Measurements from ENCODE around the gene MYL9. TPM values are rescaled to one million over a fixed set of nuclear protein-coding genes. Genes with fewer than 3 reads are reported as not detected.

Gene MYL9
- total RNA-seq, 2 experiments from 2014 or later: not detected

DNA sequence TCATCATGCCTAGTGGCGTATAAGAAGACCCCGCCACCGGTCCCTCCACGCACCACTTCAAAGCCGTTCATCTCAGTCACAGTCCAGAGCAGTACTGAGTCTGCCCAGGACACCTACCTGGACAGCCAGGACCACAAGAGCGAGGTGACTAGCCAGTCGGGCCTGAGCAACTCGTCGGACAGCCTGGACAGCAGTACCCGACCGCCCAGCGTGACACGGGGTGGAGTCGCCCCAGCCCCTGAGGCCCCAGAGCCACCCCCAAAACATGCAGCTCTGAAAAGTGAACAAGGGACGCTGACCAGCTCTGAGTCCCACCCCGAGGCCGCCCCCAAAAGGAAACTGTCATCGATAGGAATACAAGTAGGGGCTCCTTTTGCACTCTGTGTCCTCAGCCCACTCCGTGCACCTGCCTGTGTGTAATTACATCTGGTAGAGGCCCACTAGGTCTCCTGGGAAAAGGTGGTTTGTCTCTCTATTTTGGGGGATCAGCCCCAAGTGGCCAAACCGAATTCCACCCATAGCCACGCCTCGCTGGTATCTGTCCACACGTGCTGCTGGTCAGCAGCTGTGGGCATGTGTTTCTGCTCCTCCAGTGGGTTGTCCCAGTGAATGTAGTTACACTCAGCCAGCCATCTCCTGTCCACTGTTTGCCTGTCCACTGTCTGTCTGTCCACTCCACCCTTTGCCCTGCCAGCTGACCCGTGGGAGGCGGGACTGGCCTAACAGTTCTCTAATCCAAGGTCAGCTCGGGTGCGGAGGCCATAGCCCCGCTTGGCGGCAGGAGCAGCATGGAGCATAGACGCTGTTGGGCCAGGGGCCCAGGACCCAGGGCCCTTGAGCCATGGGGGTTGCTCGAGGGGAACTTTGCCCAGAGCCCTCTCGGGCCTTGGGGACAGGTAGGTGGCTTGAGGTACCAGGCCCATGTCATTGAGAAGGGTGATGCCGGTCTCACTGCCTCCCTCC lies 44.3 kb upstream of the MYL9 start:
- Mint-ChIP-seq H3K27me3 (no peaks in the 10 kb centered on the region), H3K9me3 (no peaks in the 10 kb centered on the region), H3K27ac (peak overlapping the region; percentile 20), H3K4me1 (ENCODE audit: low read depth) (peaks cover 21% of the 10 kb centered on the region), H3K36me3 (ENCODE audit: low read depth) (no peaks in the 10 kb centered on the region), H3K4me3 (no peak overlapping the region)
- intact Hi-C loops (cut with micrococcal nuclease): no loop called here
- TF ChIP-seq, protein P1, sequence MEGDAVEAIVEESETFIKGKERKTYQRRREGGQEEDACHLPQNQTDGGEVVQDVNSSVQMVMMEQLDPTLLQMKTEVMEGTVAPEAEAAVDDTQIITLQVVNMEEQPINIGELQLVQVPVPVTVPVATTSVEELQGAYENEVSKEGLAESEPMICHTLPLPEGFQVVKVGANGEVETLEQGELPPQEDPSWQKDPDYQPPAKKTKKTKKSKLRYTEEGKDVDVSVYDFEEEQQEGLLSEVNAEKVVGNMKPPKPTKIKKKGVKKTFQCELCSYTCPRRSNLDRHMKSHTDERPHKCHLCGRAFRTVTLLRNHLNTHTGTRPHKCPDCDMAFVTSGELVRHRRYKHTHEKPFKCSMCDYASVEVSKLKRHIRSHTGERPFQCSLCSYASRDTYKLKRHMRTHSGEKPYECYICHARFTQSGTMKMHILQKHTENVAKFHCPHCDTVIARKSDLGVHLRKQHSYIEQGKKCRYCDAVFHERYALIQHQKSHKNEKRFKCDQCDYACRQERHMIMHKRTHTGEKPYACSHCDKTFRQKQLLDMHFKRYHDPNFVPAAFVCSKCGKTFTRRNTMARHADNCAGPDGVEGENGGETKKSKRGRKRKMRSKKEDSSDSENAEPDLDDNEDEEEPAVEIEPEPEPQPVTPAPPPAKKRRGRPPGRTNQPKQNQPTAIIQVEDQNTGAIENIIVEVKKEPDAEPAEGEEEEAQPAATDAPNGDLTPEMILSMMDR (IDR thresholded peaks at IDR 0.05): no peak
- no peak for DNase-seq
- CTCF ChIA-PET: no interaction called here
- POLR2A ChIA-PET: no interaction called here
- no peak for ATAC-seq

DNA sequence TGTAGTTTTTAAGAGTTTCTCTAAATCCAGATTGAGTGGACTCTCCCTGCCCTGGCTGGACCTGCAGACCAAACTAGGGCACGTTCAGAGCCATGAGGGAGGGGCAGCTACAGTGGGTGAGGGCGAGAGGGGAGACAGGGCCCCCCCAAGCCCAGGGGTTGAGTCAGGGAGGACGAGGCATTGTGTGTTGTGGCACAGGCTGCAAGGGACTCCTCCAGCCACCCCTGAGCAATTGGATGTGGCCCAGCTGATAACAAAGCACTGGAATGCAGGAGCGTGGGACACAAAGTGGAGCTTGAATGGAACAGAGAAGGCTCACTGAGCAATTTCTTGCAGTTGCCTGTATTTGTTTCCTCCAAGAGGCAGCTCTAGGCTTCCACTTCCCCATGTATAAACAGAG lies 43.5 kb upstream of the MYL9 start:
- POLR2A ChIA-PET: no interaction called here
- no peaks in the 10 kb centered on the region for H3K36me3 Mint-ChIP-seq (ENCODE audit: low read depth)
- intact Hi-C loops (cut with micrococcal nuclease): no loop called here
- H3K4me1 Mint-ChIP-seq (ENCODE audit: low read depth): peaks cover 13% of the 10 kb centered on the region
- H3K9me3 Mint-ChIP-seq: no peaks in the 10 kb centered on the region
- DNase-seq (no peak), ATAC-seq (no peak)
- H3K4me3 Mint-ChIP-seq: no peak overlapping the region
- CTCF ChIA-PET: no interaction called here
- H3K27ac Mint-ChIP-seq: no peak overlapping the region
- TF ChIP-seq, protein P1 (IDR thresholded peaks at IDR 0.05): no peak
- H3K27me3 Mint-ChIP-seq: no peaks in the 10 kb centered on the region

GRCh38 chr20:36498386-36499179 lies 42.7 kb upstream of the MYL9 start:
- no peaks in the 10 kb centered on the region for H3K27me3 Mint-ChIP-seq
- no peaks in the 10 kb centered on the region for H3K36me3 Mint-ChIP-seq (ENCODE audit: low read depth)
- ATAC-seq (no peak), DNase-seq (no peak)
- TF ChIP-seq, protein P1 (IDR thresholded peaks at IDR 0.05): no peak
- H3K9me3 Mint-ChIP-seq: no peaks in the 10 kb centered on the region
- H3K4me3 Mint-ChIP-seq: no peak overlapping the region
- H3K27ac Mint-ChIP-seq: no peak overlapping the region
- ChIA-PET POLR2A (no interaction called here), CTCF (no interaction called here)
- intact Hi-C loops (cut with micrococcal nuclease): no loop called here
- H3K4me1 Mint-ChIP-seq (ENCODE audit: low read depth): peaks cover 7% of the 10 kb centered on the region

- ChIA-PET CTCF (no interaction called here), POLR2A (no interaction called here)
- Mint-ChIP-seq H3K4me3 (no peak overlapping the region), H3K27me3 (no peaks in the 10 kb centered on the region), H3K4me1 (ENCODE audit: low read depth) (peaks cover 7% of the 10 kb centered on the region), H3K9me3 (no peaks in the 10 kb centered on the region), H3K36me3 (ENCODE audit: low read depth) (no peaks in the 10 kb centered on the region), H3K27ac (no peak overlapping the region)
- TF ChIP-seq, protein P1 (IDR thresholded peaks at IDR 0.05): no peak
- intact Hi-C loops (cut with micrococcal nuclease): no loop called here
- no peak for ATAC-seq
- DNase-seq: no peak
Observed at GRCh38 chr20:36499211-36499610, 42.1 kb upstream of the MYL9 start.
